Measurements from ENCODE around the gene L1TD1. TPM values are rescaled to one million over a fixed set of nuclear protein-coding genes. Genes with fewer than 3 reads are reported as not detected.

Gene L1TD1
- total and polyA plus RNA-seq, 2 donors (not counting 3 experiments of a cell fraction or from before 2014, with no cell fraction given), result 0.01 TPM; not detected in 1

GRCh38 chr1:62232871-62233278 is 38.2 kb downstream of the L1TD1 start:
- dilution Hi-C loops (cut with MboI; ENCODE audit: extremely low pct_ligation_motif_present, low sequenced_read_pairs), result no loop called here
- Histone ChIP-seq H3K27me3 (ENCODE audit: control insufficient read depth in 2 of 2, insufficient read depth in 2 of 2, low read length in 2 of 2) (no peaks in the 10 kb centered on the region), H3K36me3 (ENCODE audit: control insufficient read depth in 2 of 2, extremely low read depth in 1 of 2, insufficient read depth in 2 of 2, low read length in 2 of 2) (no peaks in the 10 kb centered on the region), H3K79me2 (ENCODE audit: control insufficient read depth, insufficient read depth, low read length) (no peaks in the 10 kb centered on the region), H4K20me1 (replicated peaks; ENCODE audit: control insufficient read depth, extremely low read depth, insufficient read depth, low read length) (no peaks in the 10 kb centered on the region), H3K4me2 (ENCODE audit: insufficient read depth, low read length) (no peak overlapping the region), H3K9me1 (replicated peaks; ENCODE audit: control insufficient read depth, extremely low read depth, insufficient read depth, low read length) (no peaks in the 10 kb centered on the region), H3K27ac (ENCODE audit: insufficient read depth, low read depth, low read length) (no peak overlapping the region), H3K9ac (replicated peaks; ENCODE audit: extremely low read depth, insufficient read depth, low read length) (no peak overlapping the region), H3K4me1 (ENCODE audit: control insufficient read depth, extremely low read depth, insufficient read depth, low read length) (no peaks in the 10 kb centered on the region), H2AFZ (ENCODE audit: low read depth, low read length) (no peak overlapping the region), H3K9me3 (replicated peaks; ENCODE audit: control insufficient read depth, insufficient read depth, low read length) (no peaks in the 10 kb centered on the region), H3K4me3 (replicated peaks in 1 of 3; ENCODE audit: insufficient read depth in 1 of 3, low read depth in 1 of 3, low read length in 3 of 3) (no peak overlapping the region)
- ChIA-PET POLR2A (no interaction called here), CTCF (no interaction called here)
- intact Hi-C loops (cut with micrococcal nuclease), result no loop called here
- FAIRE-seq, result no peak
- DNase-seq (ENCODE audit: low read depth, low spot score), result no peak
- TF ChIP-seq, protein P1, sequence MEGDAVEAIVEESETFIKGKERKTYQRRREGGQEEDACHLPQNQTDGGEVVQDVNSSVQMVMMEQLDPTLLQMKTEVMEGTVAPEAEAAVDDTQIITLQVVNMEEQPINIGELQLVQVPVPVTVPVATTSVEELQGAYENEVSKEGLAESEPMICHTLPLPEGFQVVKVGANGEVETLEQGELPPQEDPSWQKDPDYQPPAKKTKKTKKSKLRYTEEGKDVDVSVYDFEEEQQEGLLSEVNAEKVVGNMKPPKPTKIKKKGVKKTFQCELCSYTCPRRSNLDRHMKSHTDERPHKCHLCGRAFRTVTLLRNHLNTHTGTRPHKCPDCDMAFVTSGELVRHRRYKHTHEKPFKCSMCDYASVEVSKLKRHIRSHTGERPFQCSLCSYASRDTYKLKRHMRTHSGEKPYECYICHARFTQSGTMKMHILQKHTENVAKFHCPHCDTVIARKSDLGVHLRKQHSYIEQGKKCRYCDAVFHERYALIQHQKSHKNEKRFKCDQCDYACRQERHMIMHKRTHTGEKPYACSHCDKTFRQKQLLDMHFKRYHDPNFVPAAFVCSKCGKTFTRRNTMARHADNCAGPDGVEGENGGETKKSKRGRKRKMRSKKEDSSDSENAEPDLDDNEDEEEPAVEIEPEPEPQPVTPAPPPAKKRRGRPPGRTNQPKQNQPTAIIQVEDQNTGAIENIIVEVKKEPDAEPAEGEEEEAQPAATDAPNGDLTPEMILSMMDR (IDR thresholded peaks at IDR 0.05; ENCODE audit: extremely low read depth in 1 of 2, insufficient read depth in 1 of 2, low read depth in 1 of 2, low read length in 2 of 2), result no peak
- no peak for TF ChIP-seq GATA2 (IDR thresholded peaks at IDR 0.05; ENCODE audit: insufficient read depth, insufficient read length, low read depth, low read length)
- TF ChIP-seq MYC (IDR thresholded peaks at IDR 0.05; ENCODE audit: low read depth, low read length), result no peak
- no peak for TF ChIP-seq FOS (IDR thresholded peaks at IDR 0.05; ENCODE audit: borderline replicate concordance, insufficient read depth, low read length)
- TF ChIP-seq JUN (IDR thresholded peaks at IDR 0.05; ENCODE audit: borderline replicate concordance, insufficient read depth, insufficient read length, low read depth), result no peak
- no peak for TF ChIP-seq MAX (IDR thresholded peaks at IDR 0.05; ENCODE audit: insufficient read depth, insufficient read length)
- no peak for TF ChIP-seq POLR2AphosphoS5 (IDR thresholded peaks at IDR 0.05; ENCODE audit: insufficient read depth, low read depth, low read length)
- no peak for TF ChIP-seq POLR2A (IDR thresholded peaks at IDR 0.05; ENCODE audit: low read depth, low read length)
- no peak for TF ChIP-seq EZH2 (IDR thresholded peaks at IDR 0.05; ENCODE audit: borderline replicate concordance, low read depth, low read length, severe bottlenecking)
- BruUV-seq (replicated peaks), result no TSS peak
